Endothelial cell of umbilical vein (primary cell): ENCODE results near the gene MAN1A2. TPM values are rescaled to one million over a fixed set of nuclear protein-coding genes. Genes with fewer than 3 reads are reported as not detected.

Experiments used
- BruUV-seq: library from RNA; stranded (reverse); fragments of 400-500 nt; replicated peaks from 2 replicates; lab custom pipeline; 2021; lab: Mats Ljungman, UMichigan
- CTCF ChIA-PET: fragments of 300-600, 350-600 bp; sonication (Branson Sonifier 250); formaldehyde crosslinking; loops from one replicate; lab custom pipeline; 2021; ENCODE audit warnings: antibody characterized with exemption, inconsistent platforms; lab: Charles Lee
- POLR2A ChIA-PET: fragments of 300-600, 350-600 bp; sonication (Branson Sonifier 250); formaldehyde crosslinking; loops from one replicate; lab custom pipeline; 2021; ENCODE audit warnings: antibody characterized with exemption, inconsistent platforms; lab: Charles Lee
- DNase-seq: peaks from one replicate; pipeline ENCODE4 v3.0.0-alpha.2; 2011; ENCODE audit warnings: low read depth, low spot score
- FAIRE-seq: peaks from 2 replicates; lab custom pipeline; 2011; peaks lifted over from hg19 to GRCh38; lab: Jason Lieb, UNC
- H2AFZ ChIP-seq: 2 replicates; pipeline ENCODE4 v1.6.0; 2012; ENCODE audit warnings: low read depth, low read length, control low read depth, inconsistent platforms
- H3K27ac ChIP-seq: 2 replicates; pipeline ENCODE4 v1.5.1; 2011; ENCODE audit warnings: low read depth, mild to moderate bottlenecking, control low read depth, low read length, moderate library complexity; ENCODE audit not compliant: insufficient read depth
- H3K27me3 ChIP-seq, 2 experiments: 2 replicates each; pipeline versions ENCODE4 v1.6.0 to v1.6.1; 2011; ENCODE audit warnings: low read length in 2 of 2, mixed read lengths in 1 of 2; ENCODE audit not compliant: control insufficient read depth in 2 of 2, insufficient read depth in 2 of 2
- H3K36me3 ChIP-seq, 2 experiments: 2 replicates in 1 of 2; 3 replicates in 1 of 2; pipeline ENCODE4 v1.5.1; 2011; ENCODE audit warnings: low read length in 2 of 2, mild to moderate bottlenecking in 1 of 2, moderate library complexity in 1 of 2; ENCODE audit not compliant: control insufficient read depth in 2 of 2, insufficient read depth in 2 of 2; ENCODE audit errors: extremely low read depth in 1 of 2
- H3K4me1 ChIP-seq: 3 replicates; pipeline ENCODE4 v1.5.1; 2011; ENCODE audit warnings: mild to moderate bottlenecking, low read length; ENCODE audit not compliant: control insufficient read depth, insufficient read depth; ENCODE audit errors: extremely low read depth
- H3K4me2 ChIP-seq: 2 replicates; pipeline ENCODE4 v1.6.1; 2011; ENCODE audit warnings: low read length, control low read depth, mixed read lengths; ENCODE audit not compliant: insufficient read depth
- H3K4me3 ChIP-seq, 3 experiments: fragments of 200-600 bp in 1 of 3; sonication (generic), shearing (Covaris generic) in 1 of 3; replicated peaks in 1 of 3; 2 replicates each; pipeline ENCODE4 v1.5.1; 2011 to 2016; ENCODE audit warnings: control low read depth in 3 of 3, low read length in 3 of 3, mild to moderate bottlenecking in 2 of 3, inconsistent platforms in 1 of 3, low read depth in 1 of 3, moderate library complexity in 1 of 3; ENCODE audit not compliant: insufficient read depth in 1 of 3
- H3K79me2 ChIP-seq: 2 replicates; pipeline ENCODE4 v1.6.0; 2012; ENCODE audit warnings: low read length, inconsistent platforms; ENCODE audit not compliant: control insufficient read depth, insufficient read depth
- H3K9ac ChIP-seq: replicated peaks from 2 replicates; pipeline ENCODE3; 2011; ENCODE audit warnings: low read length, control low read depth; ENCODE audit not compliant: insufficient read depth; ENCODE audit errors: extremely low read depth
- H3K9me1 ChIP-seq: replicated peaks from 3 replicates; pipeline ENCODE4 v1.6.0; 2011; ENCODE audit warnings: mild to moderate bottlenecking, low read length; ENCODE audit not compliant: control insufficient read depth, insufficient read depth; ENCODE audit errors: extremely low read depth
- H3K9me3 ChIP-seq: replicated peaks from 2 replicates; pipeline ENCODE4 v1.5.1; 2012; ENCODE audit warnings: low read length, inconsistent platforms; ENCODE audit not compliant: control insufficient read depth, insufficient read depth
- H4K20me1 ChIP-seq: replicated peaks from 2 replicates; pipeline ENCODE3; 2011; ENCODE audit warnings: mild to moderate bottlenecking, low read length; ENCODE audit not compliant: control insufficient read depth, insufficient read depth; ENCODE audit errors: extremely low read depth
- CTCF ChIP-seq, 2 donors: IDR thresholded peaks; 1 replicate in 1 of 2; 2 replicates in 1 of 2; pipeline ENCODE4 v1.5.1; 2011; ENCODE audit warnings: low read length in 2 of 2, mild to moderate bottlenecking in 2 of 2, moderate library complexity in 2 of 2, control low read depth in 1 of 2, inconsistent platforms in 1 of 2, low read depth in 1 of 2; ENCODE audit not compliant: insufficient read depth in 1 of 2; ENCODE audit errors: extremely low read depth in 1 of 2
- EZH2 ChIP-seq: IDR thresholded peaks from 2 replicates; pipeline ENCODE4 v1.6.1; 2012; ENCODE audit warnings: borderline replicate concordance, low read depth, mild to moderate bottlenecking, moderate library complexity, low read length, inconsistent platforms; ENCODE audit not compliant: severe bottlenecking
- FOS ChIP-seq: IDR thresholded peaks from 2 replicates; pipeline ENCODE4 v1.6.1; 2011; ENCODE audit warnings: mild to moderate bottlenecking, low read length, moderate library complexity, borderline replicate concordance; ENCODE audit not compliant: insufficient read depth
- MAX ChIP-seq: IDR thresholded peaks from 2 replicates; pipeline ENCODE4 v1.6.1; 2011; ENCODE audit not compliant: insufficient read depth, insufficient read length
- MYC ChIP-seq: IDR thresholded peaks from one replicate; pipeline ENCODE4 v1.6.1; 2011; ENCODE audit warnings: mild to moderate bottlenecking, low read depth, low read length
- POLR2AphosphoS5 ChIP-seq: IDR thresholded peaks from 2 replicates; pipeline ENCODE4 v1.6.1; 2012; ENCODE audit warnings: low read depth, mild to moderate bottlenecking, control low read depth, low read length, moderate library complexity; ENCODE audit not compliant: insufficient read depth
- dilution Hi-C: fragments of 300-500 bp; cut with MboI; formaldehyde crosslinking; loops from one replicate; pipeline ENCODE4 v1.15.0; 2019; ENCODE audit warnings: low sequenced_read_pairs; ENCODE audit not compliant: extremely low pct_ligation_motif_present
- intact Hi-C: fragments of 100-400 bp; cut with micrococcal nuclease; formaldehyde crosslinking; loops from one replicate; pipeline ENCODE4 v1.10.0; 2022
- polyA plus RNA-seq, 4 experiments: library from polyadenylated mRNA; depleted of rRNA in 3 of 4; stranded (reverse) in 3 of 4; unstranded in 1 of 4; fragments of >200 nt; gene quantifications; 2 replicates each; pipeline versions ENCODE4 v1.2.1 to v1.2.3, GENCODE V29; 2011 to 2012; ENCODE audit warnings: missing spikeins in 1 of 4
- total RNA-seq: library from RNA; stranded (reverse); gene quantifications from 2 replicates; pipeline ENCODE4 v1.2.3, GENCODE V29; 2021

MAN1A2 gene
- total and polyA plus RNA-seq, 2 donors (not counting 3 experiments of a cell fraction or from before 2014, with no cell fraction given): 13.5 to 36.2 TPM

- ChIA-PET CTCF (interaction anchor here (0.8 to 13.9 kb wide), 2 partner anchors 8 to 215 kb away, joined by 3 to 398 read pairs; no protein-coding TSS in a partner anchor), POLR2A (interaction anchor here (0.6 kb wide), 1 partner anchor 477 kb away, joined by 3 read pairs; no protein-coding TSS in a partner anchor)
- FAIRE-seq (no peak), DNase-seq (no peak)
- peaks cover 2% of the 10 kb centered on the region in 2 experiments for H3K27me3 ChIP-seq
- no peaks in the 10 kb centered on the region for H3K79me2 ChIP-seq
- no TSS peak for BruUV-seq
- dilution Hi-C loops: loop anchor here (25.0 kb wide), 1 partner anchor 221 kb away; no protein-coding TSS in a partner anchor
- no peak overlapping the region for H3K4me2 ChIP-seq
- H3K27ac ChIP-seq: no peak overlapping the region
- no peak overlapping the region for H3K9ac ChIP-seq
- H4K20me1 ChIP-seq: no peaks in the 10 kb centered on the region
- H3K9me1 ChIP-seq: no peaks in the 10 kb centered on the region
- no peaks in the 10 kb centered on the region for H3K36me3 ChIP-seq
- no peaks in the 10 kb centered on the region for H3K4me1 ChIP-seq
- no peaks in the 10 kb centered on the region for H3K9me3 ChIP-seq
- H3K4me3 ChIP-seq: no peak overlapping the region
- no peak overlapping the region for H2AFZ ChIP-seq
- intact Hi-C loops: no loop called here
- TF ChIP-seq EZH2 (no peak), MAX (no peak), POLR2AphosphoS5 (no peak), MYC (no peak), CTCF (IDR thresholded peaks at IDR 0.05; ENCODE audit: extremely low read depth in 1 of 2, insufficient read depth in 1 of 2, low read depth in 1 of 2, low read length in 2 of 2) (no peak), FOS (no peak)
Observed at GRCh38 chr1:117541585-117541984, 174.3 kb downstream of the MAN1A2 start.
